ENCODE results near the gene MRPS2. TPM values are rescaled to one million over a fixed set of nuclear protein-coding genes. Genes with fewer than 3 reads are reported as not detected.
"Not testable (repeated sequence)": the region's sequence is repeated elsewhere in the genome, so short reads cannot be mapped to it uniquely, and the experiment has no call there.

The MRPS2 gene
- total RNA-seq, 2 experiments from 2014 or later: 56.4 to 57.4 TPM

DNA sequence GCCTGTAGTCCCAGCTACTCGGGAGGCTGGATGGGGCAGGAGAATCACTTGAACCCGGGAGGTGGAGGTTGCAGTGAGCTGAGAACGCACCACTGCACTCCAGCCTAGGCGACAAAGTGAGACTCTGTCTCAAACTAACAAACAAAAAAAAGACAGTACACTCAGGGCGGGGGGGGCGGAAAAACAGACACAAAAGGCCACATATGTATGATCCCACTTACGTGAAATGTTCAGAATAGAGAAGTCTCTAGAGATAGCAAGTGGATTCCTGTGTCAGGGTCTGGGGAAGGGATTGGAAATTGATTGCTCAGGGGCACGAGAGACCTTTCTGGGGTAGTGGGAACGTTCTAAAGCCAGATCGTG, 11.7 kb downstream of the MRPS2 start:
- H3K27ac Mint-ChIP-seq: no peak overlapping the region
- no peak overlapping the region for H3K4me3 Mint-ChIP-seq
- intact Hi-C loops (cut with micrococcal nuclease): no loop called here
- no peak for DNase-seq
- H3K27me3 Mint-ChIP-seq: peaks cover 3% of the 10 kb centered on the region
- POLR2A ChIA-PET: no interaction called here
- ATAC-seq: no peak
- H3K4me1 Mint-ChIP-seq (ENCODE audit: low read depth): peaks cover 5% of the 10 kb centered on the region
- TF ChIP-seq, protein P1, sequence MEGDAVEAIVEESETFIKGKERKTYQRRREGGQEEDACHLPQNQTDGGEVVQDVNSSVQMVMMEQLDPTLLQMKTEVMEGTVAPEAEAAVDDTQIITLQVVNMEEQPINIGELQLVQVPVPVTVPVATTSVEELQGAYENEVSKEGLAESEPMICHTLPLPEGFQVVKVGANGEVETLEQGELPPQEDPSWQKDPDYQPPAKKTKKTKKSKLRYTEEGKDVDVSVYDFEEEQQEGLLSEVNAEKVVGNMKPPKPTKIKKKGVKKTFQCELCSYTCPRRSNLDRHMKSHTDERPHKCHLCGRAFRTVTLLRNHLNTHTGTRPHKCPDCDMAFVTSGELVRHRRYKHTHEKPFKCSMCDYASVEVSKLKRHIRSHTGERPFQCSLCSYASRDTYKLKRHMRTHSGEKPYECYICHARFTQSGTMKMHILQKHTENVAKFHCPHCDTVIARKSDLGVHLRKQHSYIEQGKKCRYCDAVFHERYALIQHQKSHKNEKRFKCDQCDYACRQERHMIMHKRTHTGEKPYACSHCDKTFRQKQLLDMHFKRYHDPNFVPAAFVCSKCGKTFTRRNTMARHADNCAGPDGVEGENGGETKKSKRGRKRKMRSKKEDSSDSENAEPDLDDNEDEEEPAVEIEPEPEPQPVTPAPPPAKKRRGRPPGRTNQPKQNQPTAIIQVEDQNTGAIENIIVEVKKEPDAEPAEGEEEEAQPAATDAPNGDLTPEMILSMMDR (IDR thresholded peaks at IDR 0.05): no peak
- H3K9me3 Mint-ChIP-seq: peaks cover 9% of the 10 kb centered on the region
- CTCF ChIA-PET: no interaction called here
- H3K36me3 Mint-ChIP-seq (ENCODE audit: low read depth): no peaks in the 10 kb centered on the region

DNA sequence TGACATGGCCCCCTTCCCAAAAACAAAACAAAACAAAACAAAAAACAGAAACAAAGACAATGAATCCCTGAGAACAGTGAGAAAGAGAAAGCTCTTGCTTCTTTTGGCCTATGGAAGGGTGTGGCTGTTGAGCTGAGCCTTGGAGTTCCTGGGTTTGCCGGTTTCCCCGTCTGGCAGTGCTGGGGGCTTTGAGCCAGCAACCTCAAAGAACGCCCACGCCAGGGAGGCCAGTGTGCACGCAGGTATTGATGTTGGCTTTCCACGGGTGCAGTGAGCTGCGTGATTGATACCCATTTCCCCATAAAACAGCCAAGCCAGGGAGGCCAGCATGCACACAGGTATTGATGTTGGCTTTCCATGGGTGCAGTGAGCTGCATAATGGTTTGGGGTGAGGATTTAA, 12.4 kb downstream of the MRPS2 start:
- DNase-seq (no peak), ATAC-seq (no peak)
- CTCF ChIA-PET: no interaction called here
- TF ChIP-seq, protein P1 (IDR thresholded peaks at IDR 0.05): no peak
- POLR2A ChIA-PET: interaction anchor here (1.9 kb wide), 1 partner anchor 8 kb away, joined by 7 read pairs; no protein-coding TSS in a partner anchor
- peaks cover 6% of the 10 kb centered on the region for H3K27me3 Mint-ChIP-seq
- peaks cover 9% of the 10 kb centered on the region for H3K9me3 Mint-ChIP-seq
- no peak overlapping the region for H3K4me3 Mint-ChIP-seq
- no peak overlapping the region for H3K27ac Mint-ChIP-seq
- intact Hi-C loops (cut with micrococcal nuclease): no loop called here
- no peaks in the 10 kb centered on the region for H3K36me3 Mint-ChIP-seq (ENCODE audit: low read depth)
- H3K4me1 Mint-ChIP-seq (ENCODE audit: low read depth): peaks cover 5% of the 10 kb centered on the region

DNA sequence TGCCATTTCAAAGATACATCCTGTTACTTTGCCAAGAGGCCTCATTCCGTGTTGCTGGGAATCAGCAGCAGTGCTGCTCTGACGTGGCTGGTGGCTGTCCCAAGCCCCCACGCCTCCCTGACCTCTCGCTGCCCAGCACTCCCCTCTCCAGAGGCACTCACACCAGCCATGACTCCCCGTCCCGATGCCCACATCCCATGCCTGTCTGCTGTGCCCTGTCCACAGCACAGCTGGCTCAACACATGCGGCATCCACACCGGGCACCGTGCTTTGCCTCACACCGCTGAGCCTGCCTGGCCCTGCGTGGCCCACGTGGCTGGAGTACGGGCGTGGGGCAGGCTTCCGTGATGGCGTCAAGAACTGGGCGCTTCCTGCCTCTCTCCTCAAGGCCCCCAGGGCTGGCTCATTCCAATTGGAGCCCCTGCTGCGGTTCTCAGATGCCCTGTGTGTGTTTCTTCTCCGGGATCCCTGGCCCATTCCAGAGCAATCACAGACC, 12.9 kb downstream of the MRPS2 start:
- DNase-seq (no peak), ATAC-seq (no peak)
- ChIA-PET POLR2A (interaction anchor here (1.9 kb wide), 1 partner anchor 9 kb away, joined by 7 read pairs; no protein-coding TSS in a partner anchor), CTCF (no interaction called here)
- TF ChIP-seq, protein P1 (IDR thresholded peaks at IDR 0.05): no peak
- Mint-ChIP-seq H3K4me1 (ENCODE audit: low read depth) (peaks cover 5% of the 10 kb centered on the region), H3K4me3 (no peak overlapping the region), H3K36me3 (ENCODE audit: low read depth) (no peaks in the 10 kb centered on the region), H3K27me3 (peaks cover 8% of the 10 kb centered on the region), H3K27ac (no peak overlapping the region), H3K9me3 (peaks cover 9% of the 10 kb centered on the region)
- intact Hi-C loops (cut with micrococcal nuclease): no loop called here

DNA sequence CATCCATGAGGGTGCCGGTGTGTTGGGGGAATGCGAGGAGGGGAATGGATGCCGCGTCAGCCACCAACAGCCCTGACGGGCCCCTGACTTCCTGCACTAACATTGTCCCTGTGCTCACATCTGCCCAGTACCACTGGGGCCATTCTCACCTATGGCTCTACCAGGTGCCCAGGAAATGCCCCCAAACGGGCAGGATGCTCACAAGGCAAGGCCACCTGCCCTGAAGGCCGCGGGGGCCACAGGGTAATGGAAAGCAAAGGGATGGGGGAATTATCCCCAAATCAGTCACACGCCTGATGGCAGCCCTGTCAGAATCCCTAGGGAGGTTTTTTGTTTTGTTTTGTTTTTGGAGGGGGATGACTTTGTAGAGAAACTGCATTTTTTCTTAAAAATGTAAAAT, 13.4 kb downstream of the MRPS2 start:
- CTCF ChIA-PET; intact Hi-C loops (cut with micrococcal nuclease); H3K36me3 Mint-ChIP-seq (ENCODE audit: low read depth); ATAC-seq; DNase-seq; H3K27ac Mint-ChIP-seq; H3K9me3 Mint-ChIP-seq; H3K4me1 Mint-ChIP-seq (ENCODE audit: low read depth); H3K4me3 Mint-ChIP-seq: not testable (repeated sequence)
- H3K27me3 Mint-ChIP-seq: peaks cover 10% of the 10 kb centered on the region
- POLR2A ChIA-PET: interaction anchor here (1.9 kb wide), 1 partner anchor 9 kb away, joined by 7 read pairs; no protein-coding TSS in a partner anchor

DNA sequence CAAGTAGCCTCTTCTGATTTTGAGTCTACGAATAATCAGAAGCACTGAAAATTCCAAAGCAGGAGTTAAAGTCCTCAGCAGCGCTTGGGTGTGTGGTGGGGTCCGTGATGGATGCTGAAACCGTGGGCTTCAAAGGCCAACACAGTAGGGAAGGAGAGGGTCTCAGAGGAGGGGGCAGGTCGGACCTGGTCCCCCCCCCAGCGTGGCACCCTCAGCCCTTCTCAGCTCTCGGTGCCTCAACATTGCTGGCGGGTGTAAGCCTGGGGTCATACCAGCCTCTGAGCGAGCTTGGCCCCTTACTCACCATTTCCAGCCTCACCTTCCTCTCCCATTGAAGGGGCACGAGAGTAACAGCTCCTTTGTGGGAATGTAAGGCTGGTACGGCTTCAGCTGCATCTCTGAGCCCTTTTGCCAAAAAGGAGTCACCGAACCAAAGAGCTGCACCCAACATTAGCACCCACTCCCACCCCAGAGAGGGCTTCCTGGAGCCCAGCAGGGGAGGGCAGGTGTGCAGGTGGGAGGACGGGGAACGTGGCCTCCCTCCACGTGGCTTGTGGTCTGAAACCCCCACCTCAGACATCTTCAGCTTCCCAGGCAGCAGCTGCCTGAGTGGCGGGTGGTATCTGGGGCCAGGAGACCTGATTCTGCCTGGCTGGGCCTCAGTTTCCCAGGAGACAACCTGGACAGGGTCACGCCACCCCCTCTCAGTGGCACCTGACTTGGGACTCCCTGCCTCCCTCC, 14.0 kb downstream of the MRPS2 start:
- Mint-ChIP-seq H3K4me1 (ENCODE audit: low read depth) (peaks cover 5% of the 10 kb centered on the region), H3K9me3 (peaks cover 1% of the 10 kb centered on the region), H3K4me3 (no peak overlapping the region), H3K27ac (no peak overlapping the region), H3K36me3 (ENCODE audit: low read depth) (no peaks in the 10 kb centered on the region), H3K27me3 (peaks cover 12% of the 10 kb centered on the region)
- CTCF ChIA-PET: interaction anchor here (0.9 kb wide), 1 partner anchor 9 kb away, joined by 3 read pairs; no protein-coding TSS in a partner anchor
- TF ChIP-seq, protein P1 (IDR thresholded peaks at IDR 0.05): no peak
- ATAC-seq (no peak), DNase-seq (no peak)
- intact Hi-C loops (cut with micrococcal nuclease): no loop called here
- POLR2A ChIA-PET: interaction anchor here (1.9 kb wide), 1 partner anchor 10 kb away, joined by 7 read pairs; no protein-coding TSS in a partner anchor
